NCI-H1436 (cell line): Measurements from ENCODE around the gene POGZ.

Experiments used
- DNase-seq: peaks from one replicate; lab custom pipeline; 2025; lab: John Stamatoyannopoulos, UW

POGZ gene

DNA sequence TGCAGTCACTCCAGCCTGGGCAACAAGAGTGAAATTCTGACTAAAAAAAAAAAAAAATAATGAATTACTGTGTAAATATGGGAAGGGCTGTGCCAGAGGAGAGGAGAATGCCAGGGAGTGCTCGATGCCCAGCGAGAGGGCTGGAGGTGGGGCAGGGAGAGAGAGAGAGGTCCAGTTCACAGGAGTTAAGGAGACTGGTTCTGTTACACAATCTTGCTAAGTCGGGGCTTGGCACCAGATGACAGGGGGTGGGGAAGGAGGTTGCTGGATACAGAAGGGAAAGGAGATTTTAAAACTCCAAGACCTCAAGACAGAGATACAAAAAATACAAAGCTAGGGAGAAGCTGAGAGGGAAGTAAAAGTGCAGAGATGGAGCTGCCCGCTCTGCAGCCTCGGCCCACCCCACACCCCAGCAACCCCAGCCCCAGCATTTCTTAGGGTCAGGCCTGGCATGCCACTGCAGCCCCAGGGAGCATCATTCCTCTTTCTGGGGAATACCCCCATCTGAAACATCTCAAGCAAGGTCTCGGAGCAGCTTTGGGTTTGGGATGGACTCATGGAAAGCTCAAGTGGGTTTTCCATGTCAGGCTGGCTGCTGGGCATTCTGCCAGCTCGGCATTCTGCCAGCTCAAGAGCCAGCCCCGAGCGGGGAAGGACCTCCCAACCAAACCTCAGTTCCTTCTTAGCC, 87.8 kb downstream of the POGZ start:
- no peak for DNase-seq

DNA sequence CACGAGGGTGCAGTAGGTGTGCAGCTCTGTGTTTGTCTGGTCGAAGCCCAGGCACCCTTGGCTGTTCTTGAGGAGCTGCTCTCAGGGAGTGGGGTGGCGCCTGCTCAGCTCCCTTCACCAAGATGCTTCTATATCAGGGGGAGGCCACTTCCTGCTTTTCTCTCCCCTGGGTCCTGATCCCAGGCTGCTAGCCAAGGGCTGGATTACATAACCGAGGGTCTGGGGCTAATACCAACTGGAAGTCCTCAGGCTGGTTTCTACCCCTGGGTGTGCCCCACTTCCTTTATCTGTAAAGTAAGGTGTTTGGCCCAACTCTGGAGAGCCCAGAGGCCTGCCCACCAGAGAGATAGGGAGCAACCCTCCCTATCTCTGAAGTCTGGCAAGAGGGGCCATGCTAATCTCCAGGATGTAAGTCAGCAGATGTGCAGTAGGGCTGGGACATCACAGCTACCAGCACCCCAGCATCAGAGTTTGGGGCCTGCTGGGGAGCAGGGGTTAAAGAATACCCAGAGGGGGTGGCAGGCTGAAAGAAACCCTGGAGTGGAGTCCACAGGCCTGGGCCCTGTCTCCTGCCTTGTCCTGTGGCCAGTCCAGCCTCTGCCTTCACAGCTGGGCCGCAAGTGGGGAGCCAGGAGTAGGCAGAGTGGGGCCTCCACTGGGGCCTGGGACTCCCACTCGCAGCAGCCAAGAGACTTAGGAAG, 88.9 kb downstream of the POGZ start:
- no peak for DNase-seq

DNA sequence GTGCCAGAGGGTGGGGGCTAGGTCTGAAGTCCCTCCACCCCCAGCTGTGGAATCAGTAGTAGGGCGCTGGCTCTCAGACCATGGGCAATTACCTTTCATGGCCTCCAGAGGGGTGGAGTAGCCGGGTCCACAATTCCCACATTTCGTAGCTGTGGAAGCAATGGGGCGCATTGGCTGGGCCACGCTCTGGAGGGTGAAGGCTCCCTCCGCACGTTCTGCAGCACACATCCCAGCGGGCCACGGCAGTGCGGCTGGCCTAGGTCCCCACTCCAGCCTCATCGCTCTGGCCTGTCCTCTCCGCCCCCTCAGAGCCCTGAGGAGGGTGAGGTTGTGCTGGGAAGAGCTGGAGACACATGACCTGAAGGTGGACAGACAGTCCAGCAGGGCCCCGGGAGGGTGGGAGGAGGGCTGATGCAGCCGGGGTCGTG, 89.7 kb downstream of the POGZ start:
- DNase-seq = no peak

DNA sequence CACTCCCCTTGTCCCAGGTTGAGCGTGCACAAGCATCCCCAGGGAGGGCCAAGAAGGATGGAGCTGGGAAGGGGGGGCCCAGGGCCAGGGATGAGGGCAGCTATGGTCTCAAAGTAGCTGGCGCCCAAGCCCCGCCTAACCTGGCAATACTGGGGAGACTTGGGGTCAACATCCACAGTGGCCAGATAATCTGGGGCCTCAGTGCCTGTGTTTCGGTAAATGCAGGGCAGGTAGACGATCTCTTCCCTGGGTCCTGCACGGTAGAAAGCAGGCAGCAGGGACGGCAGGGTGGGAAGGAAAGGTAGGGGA, 90.0 kb downstream of the POGZ start:
- no peak for DNase-seq

DNA sequence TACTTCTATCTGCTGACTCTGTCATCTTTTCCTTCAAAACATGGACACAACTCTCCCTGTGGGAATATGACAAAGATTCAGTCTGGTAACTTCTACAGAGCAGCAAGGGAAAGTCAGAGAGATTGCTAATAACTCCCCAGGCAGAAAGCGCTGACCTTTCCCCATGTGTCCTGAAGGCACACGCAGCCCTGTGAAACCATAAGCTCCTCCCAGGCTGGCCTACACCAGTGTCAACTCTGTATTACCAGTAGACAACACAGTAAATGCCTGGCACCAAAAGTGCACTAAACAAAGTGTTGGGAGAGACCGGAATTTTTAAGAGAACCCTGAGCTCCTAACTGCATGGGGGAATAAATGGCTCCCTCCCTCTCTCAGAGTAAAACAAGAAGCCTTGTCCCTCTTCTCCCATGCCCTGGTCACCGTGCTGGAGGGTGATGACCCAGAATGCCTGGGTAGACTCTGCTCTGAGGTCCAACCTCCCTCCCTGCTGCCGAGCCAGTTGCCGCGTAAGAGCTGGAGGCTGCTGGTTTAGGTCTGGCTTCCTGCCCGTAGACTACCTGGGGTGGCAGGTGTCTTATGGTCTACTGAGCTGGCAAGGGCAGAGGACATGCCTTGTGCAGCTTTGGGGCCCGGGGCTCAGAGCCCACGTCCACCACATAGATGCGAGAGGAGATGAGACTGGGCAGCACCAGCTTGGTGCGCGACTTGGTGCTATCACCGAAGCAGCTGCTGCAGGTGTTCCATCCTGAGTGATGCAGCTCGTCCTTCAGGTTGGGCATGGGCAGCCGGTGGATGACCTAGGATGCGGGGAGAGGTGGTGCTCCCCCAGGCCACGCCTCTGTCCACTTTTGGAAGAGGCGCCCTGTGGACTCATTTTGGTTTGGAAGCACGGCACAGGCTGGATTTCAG, 90.6 kb downstream of the POGZ start:
- DNase-seq = no peak

DNA sequence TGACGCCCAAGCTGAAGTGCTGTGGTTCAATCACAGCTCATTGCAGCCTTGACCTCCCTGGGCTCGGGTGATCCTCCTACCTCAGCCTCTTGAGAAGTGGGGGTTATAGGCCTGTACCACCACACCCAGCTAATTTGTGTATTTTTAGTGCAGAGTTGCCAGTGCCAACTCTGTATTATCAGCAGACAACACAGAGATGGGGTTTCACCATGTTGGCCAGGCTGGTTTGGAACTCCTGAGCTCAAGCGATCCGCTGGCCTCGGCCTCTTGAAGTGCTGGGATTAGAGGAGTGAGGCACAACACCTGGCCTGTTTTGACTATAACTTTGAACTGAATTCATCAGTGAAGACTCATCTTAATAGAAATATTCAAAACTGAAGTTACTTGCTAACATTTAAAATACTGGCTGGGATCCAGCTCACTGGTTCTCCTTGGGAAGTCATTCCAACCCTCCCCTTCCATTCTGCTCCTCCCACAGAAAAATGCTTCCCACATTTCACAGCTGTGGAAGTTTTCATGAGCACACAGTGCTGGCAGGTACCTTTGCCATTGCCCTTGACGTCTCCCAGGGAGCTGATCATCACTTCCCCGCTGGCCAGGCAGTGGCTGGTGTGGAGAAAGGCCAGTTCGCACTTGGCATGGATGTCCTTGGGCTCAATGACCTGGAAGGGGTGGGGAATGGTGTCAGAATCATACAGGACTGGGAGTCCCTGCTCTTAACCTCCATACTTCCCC, 91.5 kb downstream of the POGZ start:
- DNase-seq = no peak

DNA sequence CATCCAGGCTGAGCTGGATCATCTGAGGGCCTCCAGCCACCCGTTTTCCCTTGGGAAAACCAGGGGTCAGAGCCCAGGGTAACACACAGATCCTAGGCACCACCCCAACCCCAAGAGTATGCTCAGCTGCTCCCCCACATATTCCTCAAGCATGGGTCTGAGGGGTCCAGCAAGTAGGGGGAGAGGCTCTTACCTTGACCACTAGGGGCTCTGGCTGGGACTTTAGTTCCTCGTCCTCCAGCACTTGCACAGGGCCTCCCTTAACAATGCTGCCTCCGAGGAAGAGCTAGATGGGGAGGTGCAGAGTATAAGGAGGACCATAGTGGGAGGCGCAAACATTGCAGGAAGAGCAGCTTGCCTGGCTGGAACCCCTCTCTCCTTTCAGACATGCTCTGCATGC, 94.3 kb downstream of the POGZ start:
- DNase-seq = no peak

DNA sequence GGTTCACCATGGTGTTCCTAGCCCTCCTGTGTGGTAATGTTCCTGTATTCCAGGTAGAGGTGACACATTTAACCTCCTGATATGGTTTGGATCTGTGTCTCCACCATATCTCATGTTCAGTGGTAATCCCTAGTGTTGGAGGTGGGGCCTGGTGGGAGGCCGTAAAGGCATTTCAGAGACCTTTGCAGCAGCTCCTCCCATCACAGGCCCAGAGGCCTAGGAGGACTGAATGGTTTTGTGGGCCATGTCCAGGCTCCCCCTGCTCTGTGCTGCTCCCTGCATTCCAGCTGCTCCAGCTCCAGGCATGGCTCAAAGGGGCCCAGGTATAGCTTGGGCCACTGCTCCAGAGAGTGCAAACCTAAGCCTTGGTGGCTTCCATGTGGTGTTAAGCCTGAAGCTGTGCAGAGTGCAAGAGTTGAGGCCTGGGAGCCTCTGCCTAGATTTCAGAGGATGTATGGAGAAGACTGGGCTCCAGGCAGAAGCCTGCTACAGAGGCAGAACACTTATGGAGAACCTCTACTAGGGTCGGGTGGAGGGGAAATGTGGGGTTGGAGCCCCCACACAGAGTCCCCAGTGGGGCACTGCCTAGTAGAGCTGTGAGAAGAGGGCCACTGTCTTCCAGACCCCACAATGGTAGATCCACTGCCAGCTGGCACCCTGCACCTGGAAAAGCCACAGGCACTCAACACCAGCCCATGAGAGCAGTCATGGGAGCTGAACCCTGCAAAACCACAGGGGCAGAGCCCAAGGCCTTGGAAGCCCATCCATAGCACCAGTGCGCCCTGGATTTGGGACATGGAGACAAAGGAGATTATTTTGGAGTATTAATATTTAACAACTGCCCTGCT, 96.8 kb downstream of the POGZ start:
- no peak for DNase-seq

DNA sequence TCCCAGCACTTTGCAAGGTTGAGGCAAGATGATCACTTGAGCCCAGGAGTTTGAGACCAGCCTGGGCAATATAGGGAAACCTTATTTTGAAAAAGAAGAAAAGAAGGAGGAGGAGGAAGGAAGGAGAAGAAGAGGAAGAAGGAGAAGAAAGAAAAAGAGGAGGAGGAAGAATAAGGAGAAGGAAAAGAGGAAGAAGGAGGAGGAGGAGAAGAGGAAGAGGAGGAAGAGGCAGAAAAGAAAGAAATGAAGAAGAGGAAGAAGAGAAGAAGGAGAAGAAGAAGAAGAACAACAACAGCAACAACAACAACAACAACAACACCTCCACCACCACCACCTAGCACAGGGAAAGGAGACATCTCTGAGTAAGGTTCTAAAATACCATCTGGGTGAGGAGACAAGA, 97.4 kb downstream of the POGZ start:
- no peak for DNase-seq

DNA sequence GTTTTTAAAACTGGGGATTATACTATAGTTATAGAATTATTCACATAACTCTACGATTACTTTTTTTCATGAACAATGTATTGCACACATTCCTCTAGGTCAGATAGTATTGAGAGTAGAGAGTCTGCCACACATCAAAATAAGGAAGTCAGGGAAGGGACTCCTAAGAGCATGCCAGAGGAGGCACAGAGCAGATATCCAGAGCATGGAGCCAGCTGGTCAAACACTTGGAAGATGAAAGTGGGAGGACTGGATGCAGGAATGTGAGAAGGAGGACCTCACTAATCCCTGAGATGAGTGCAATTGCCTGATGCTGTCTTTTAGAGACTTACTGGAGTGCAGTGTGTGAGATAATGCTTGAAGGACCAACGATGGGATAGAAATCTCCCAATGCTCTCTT, 102.6 kb downstream of the POGZ start:
- no peak for DNase-seq
